OCI-LY3 (cell line): ENCODE measurements around the gene HNRNPDL.

Experiments
- CTCF ChIP-seq: fragments of 200-600, 300-600 bp; sonication (generic); IDR thresholded peaks from 2 replicates; pipeline ENCODE4 v1.5.1; 2014; ENCODE audit warnings: antibody characterized with exemption, low read length, low read depth
- EZH2phosphoT487 ChIP-seq: fragments of 200-600 bp; shearing (Covaris generic); IDR thresholded peaks from 2 replicates; pipeline ENCODE4 v1.6.1; 2018; ENCODE audit warnings: antibody characterized with exemption, mixed run types, low read depth

GRCh38 chr4:82382751-82383150 is 47.5 kb downstream of the HNRNPDL start:
- TF ChIP-seq CTCF (no peak), EZH2phosphoT487 (no peak)
